GM23338 (cell line): ENCODE measurements around the gene ELANE.

Experiments
- CREB1 ChIP-seq: fragments of 250-450 bp; sonication (Bioruptor Pico); IDR thresholded peaks from 2 replicates; pipeline ENCODE4 v1.5.0; 2020; ENCODE audit warnings: low read depth, mild to moderate bottlenecking, moderate library complexity
- EZH2 ChIP-seq: fragments of 200-600 bp; sonication (generic); IDR thresholded peaks from one replicate; pipeline ENCODE4 v1.8.0; 2017; ENCODE audit warnings: antibody characterized with exemption, mild to moderate bottlenecking, low read depth; ENCODE audit not compliant: unreplicated experiment
- EZH2phosphoT487 ChIP-seq: fragments of 200-600 bp; sonication (generic); IDR thresholded peaks from one replicate; pipeline ENCODE4 v1.8.1; 2018; ENCODE audit warnings: antibody characterized with exemption; ENCODE audit not compliant: unreplicated experiment
- POLR2AphosphoS5 ChIP-seq: IDR thresholded peaks from 2 replicates; pipeline ENCODE4 v1.6.1; 2016; ENCODE audit warnings: antibody characterized with exemption, low read depth
- ZNF114 ChIP-seq: fragments of 250-450 bp; sonication (Bioruptor Pico); IDR thresholded peaks from 2 replicates; pipeline ENCODE4 v1.5.0; 2020; ENCODE audit warnings: mild to moderate bottlenecking, moderate library complexity
- TF ChIP-seq, protein P1 (sequence below), 2 experiments: fragments of 200-600 bp in 1 of 2; sonication (generic) in 1 of 2; conservative IDR thresholded peaks; 2 replicates each; pipeline versions ENCODE4 v1.5.1 to v1.6.1; 2016 to 2017; ENCODE audit warnings: antibody characterized with exemption in 2 of 2, low read depth in 2 of 2, mild to moderate bottlenecking in 2 of 2, moderate library complexity in 1 of 2
- TF ChIP-seq, protein P2 (sequence below): IDR thresholded peaks from one replicate; pipeline ENCODE4 v1.6.1; 2018; ENCODE audit warnings: antibody characterized with exemption; ENCODE audit not compliant: unreplicated experiment

DNA sequence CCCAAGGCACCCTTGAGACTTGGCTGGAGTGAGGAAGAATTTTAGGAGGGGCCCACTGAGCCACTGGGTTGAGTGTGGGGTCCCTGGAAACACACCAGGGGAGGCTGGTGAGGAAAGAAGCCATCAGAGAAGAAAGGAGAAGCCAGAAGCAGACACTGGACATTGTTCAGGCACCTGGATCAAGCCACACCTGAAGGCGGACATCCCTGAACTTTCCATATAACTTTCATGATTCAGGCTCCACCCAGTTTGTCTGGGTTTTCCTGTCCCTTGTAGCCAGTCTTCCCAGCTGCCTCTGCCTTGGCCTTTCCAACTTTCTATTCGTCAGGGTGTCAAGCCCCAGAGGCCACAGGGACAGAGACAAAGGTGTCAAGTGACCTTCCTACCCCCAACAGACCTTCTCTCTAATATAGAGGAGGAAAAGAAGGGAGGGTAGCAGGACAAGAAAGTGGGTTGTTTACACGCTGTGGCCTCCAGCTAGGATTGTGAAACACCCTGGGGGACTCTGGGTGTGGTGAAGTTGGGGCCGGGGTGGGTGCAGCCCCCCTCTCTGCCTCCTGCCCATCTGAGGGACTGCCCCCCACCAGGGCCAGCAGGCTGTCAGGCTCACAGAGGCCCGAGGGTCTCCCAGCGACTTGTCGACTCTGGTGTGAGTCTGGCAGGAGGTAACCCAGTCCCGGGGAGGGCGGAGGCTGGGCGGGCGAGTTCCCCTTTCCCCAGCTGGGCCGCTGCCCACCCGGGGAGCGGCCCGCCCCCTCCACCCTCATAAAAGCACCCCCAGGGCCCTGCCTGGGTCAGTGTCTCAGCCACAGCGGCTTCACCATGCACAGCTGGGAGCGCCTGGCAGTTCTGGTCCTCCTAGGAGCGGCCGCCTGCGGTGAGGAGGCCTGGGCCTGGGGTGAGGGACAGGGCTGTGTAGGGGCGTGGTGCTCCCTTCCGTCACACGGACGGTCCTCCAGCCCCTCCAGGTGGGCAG, 7.1 kb downstream of the ELANE start, which contains the start of gene CFD:
- TF ChIP-seq, protein P1, sequence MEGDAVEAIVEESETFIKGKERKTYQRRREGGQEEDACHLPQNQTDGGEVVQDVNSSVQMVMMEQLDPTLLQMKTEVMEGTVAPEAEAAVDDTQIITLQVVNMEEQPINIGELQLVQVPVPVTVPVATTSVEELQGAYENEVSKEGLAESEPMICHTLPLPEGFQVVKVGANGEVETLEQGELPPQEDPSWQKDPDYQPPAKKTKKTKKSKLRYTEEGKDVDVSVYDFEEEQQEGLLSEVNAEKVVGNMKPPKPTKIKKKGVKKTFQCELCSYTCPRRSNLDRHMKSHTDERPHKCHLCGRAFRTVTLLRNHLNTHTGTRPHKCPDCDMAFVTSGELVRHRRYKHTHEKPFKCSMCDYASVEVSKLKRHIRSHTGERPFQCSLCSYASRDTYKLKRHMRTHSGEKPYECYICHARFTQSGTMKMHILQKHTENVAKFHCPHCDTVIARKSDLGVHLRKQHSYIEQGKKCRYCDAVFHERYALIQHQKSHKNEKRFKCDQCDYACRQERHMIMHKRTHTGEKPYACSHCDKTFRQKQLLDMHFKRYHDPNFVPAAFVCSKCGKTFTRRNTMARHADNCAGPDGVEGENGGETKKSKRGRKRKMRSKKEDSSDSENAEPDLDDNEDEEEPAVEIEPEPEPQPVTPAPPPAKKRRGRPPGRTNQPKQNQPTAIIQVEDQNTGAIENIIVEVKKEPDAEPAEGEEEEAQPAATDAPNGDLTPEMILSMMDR (conservative IDR thresholded peaks at IDR 0.05; ENCODE audit: low read depth in 2 of 2), result no peak
- TF ChIP-seq CREB1, result no peak
- no peak for TF ChIP-seq EZH2
- no peak for TF ChIP-seq POLR2AphosphoS5
- no peak for TF ChIP-seq EZH2phosphoT487
- TF ChIP-seq, protein P2, sequence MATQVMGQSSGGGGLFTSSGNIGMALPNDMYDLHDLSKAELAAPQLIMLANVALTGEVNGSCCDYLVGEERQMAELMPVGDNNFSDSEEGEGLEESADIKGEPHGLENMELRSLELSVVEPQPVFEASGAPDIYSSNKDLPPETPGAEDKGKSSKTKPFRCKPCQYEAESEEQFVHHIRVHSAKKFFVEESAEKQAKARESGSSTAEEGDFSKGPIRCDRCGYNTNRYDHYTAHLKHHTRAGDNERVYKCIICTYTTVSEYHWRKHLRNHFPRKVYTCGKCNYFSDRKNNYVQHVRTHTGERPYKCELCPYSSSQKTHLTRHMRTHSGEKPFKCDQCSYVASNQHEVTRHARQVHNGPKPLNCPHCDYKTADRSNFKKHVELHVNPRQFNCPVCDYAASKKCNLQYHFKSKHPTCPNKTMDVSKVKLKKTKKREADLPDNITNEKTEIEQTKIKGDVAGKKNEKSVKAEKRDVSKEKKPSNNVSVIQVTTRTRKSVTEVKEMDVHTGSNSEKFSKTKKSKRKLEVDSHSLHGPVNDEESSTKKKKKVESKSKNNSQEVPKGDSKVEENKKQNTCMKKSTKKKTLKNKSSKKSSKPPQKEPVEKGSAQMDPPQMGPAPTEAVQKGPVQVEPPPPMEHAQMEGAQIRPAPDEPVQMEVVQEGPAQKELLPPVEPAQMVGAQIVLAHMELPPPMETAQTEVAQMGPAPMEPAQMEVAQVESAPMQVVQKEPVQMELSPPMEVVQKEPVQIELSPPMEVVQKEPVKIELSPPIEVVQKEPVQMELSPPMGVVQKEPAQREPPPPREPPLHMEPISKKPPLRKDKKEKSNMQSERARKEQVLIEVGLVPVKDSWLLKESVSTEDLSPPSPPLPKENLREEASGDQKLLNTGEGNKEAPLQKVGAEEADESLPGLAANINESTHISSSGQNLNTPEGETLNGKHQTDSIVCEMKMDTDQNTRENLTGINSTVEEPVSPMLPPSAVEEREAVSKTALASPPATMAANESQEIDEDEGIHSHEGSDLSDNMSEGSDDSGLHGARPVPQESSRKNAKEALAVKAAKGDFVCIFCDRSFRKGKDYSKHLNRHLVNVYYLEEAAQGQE, result no peak
- TF ChIP-seq ZNF114 (CRISPR knock-in tag), result no peak
